ENCODE measurements around the gene ASXL3.

Gene ASXL3

GRCh38 chr18:33647365-33647764 lies 69.3 kb downstream of the ASXL3 start:
- no peak for DNase-seq (ENCODE audit: low read depth in 2 of 2)
- H3K4me3 ChIP-seq (replicated peaks in 1 of 2; ENCODE audit: low read depth in 2 of 2, low read length in 2 of 2): no peak overlapping the region
- no peak for TF ChIP-seq CTCF (IDR thresholded peaks at IDR 0.05; ENCODE audit: low read depth, low read length)

- DNase-seq (ENCODE audit: low read depth in 2 of 2): no peak
- no peak overlapping the region for H3K4me3 ChIP-seq (replicated peaks in 1 of 2; ENCODE audit: low read depth in 2 of 2, low read length in 2 of 2)
- TF ChIP-seq CTCF (IDR thresholded peaks at IDR 0.05; ENCODE audit: low read depth, low read length): no peak
Measured at GRCh38 chr18:33652635-33653034, 74.6 kb downstream of the ASXL3 start.

- no peak for DNase-seq (ENCODE audit: low read depth in 2 of 2)
- no peak for TF ChIP-seq CTCF (IDR thresholded peaks at IDR 0.05; ENCODE audit: low read depth, low read length)
Measured at GRCh38 chr18:33653231-33653630, 75.2 kb downstream of the ASXL3 start.

DNA sequence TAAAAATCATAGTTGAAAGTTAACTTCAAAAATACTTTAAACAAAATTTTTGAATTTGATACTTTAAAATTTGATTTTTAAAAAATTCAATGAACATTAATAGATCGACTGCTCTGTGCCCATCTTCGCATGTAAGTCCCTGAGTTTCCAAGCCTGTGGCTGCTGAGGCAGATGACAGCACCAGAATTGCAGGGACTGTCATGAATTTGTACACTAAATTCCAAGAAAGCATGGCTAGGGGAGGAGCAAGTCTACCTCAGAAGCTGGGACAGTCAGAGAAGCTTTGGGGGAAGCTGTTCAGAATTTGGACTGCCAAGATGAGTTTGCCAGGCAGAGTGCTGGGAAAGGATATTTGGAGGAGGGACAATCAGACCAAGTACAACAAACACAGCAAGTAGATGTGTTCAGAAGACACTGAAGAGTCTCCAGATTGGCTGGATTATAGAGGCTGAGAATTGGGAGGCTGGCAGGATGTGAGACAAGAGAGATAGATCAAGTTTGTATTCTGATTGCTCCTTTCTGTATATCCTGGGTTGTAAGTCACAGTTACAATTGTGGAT lies 79.0 kb downstream of the ASXL3 start:
- DNase-seq (ENCODE audit: low read depth in 2 of 2): no peak
- no peak for TF ChIP-seq CTCF (IDR thresholded peaks at IDR 0.05; ENCODE audit: low read depth, low read length)
- H3K4me3 ChIP-seq (replicated peaks in 1 of 2; ENCODE audit: low read depth in 2 of 2, low read length in 2 of 2): no peak overlapping the region

More at GRCh38 chr18:33653231-33653630, 75.2 kb downstream of the ASXL3 start:
- H3K4me3 ChIP-seq (replicated peaks in 1 of 2; ENCODE audit: low read depth in 2 of 2, low read length in 2 of 2): no peak overlapping the region

DNA sequence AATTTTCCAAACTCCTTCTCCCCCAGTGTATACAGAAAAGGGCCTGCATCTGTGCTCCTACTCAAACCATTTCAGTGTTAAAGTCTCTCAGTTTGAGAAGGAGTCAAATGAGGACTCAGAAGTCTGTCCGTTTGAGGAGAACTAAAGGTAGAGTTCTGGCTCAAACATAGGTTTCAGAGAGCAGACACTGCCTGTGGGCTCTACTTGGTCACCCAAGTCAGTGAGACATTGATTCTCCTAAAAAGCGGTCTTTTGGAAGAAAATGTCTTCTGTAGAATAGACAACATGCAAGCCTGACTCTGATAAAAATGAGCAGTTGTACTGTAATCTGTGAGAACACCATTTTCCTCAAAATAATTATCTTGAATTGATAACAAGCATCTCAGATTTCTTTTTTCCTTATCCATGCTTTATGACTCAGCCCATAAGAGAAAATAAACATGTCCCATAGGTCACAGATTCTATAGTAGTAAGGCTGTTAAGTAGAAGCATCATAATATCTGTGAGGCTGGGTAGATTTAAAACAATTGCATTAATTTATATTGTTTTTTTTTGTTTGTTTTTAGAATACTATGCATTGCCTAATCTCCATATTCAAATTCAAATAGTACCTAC lies 82.8 kb downstream of the ASXL3 start:
- DNase-seq (ENCODE audit: low read depth in 2 of 2): no peak
- TF ChIP-seq CTCF (IDR thresholded peaks at IDR 0.05; ENCODE audit: low read depth, low read length): no peak
- H3K4me3 ChIP-seq (replicated peaks in 1 of 2; ENCODE audit: low read depth in 2 of 2, low read length in 2 of 2): no peak overlapping the region

- no peak for DNase-seq (ENCODE audit: low read depth in 2 of 2)
- no peak overlapping the region for H3K4me3 ChIP-seq (replicated peaks in 1 of 2; ENCODE audit: low read depth in 2 of 2, low read length in 2 of 2)
- TF ChIP-seq CTCF (IDR thresholded peaks at IDR 0.05; ENCODE audit: low read depth, low read length): no peak
Measured at GRCh38 chr18:33664241-33664874, 86.3 kb downstream of the ASXL3 start.

All from cardiac fibroblast (primary cell).